Prostate gland (tissue), 2 donors: ENCODE data around the gene DUSP28. TPM values are rescaled to one million over a fixed set of nuclear protein-coding genes. Genes with fewer than 3 reads are reported as not detected.
A peak's percentile ranks its signal among the peaks of the same experiment; 100 is the strongest.

ENCODE experiments used
- DNase-seq: peaks from one replicate; pipeline ENCODE4 v3.0.0-alpha.2; 2019; ENCODE audit warnings: low spot score
- H3K27ac ChIP-seq, 2 donors: fragments of 200-600 bp; sonication (generic); 2 replicates each; pipeline ENCODE4 v1.5.1; 2017 to 2019
- H3K27me3 ChIP-seq: fragments of 200-600 bp; sonication (generic); replicated peaks from 2 replicates; pipeline ENCODE4 v1.5.1; 2019; ENCODE audit not compliant: insufficient read depth
- H3K36me3 ChIP-seq, 2 donors: fragments of 200-600 bp; sonication (generic); 1 replicate in 1 of 2; 2 replicates in 1 of 2; pipeline versions ENCODE4 v1.5.1 to v1.8.1; 2017 to 2019
- H3K4me1 ChIP-seq: fragments of 200-600 bp; sonication (generic); replicated peaks from 2 replicates; pipeline ENCODE4 v1.5.1; 2019
- H3K4me3 ChIP-seq, 2 donors: fragments of 200-600 bp; sonication (generic); 2 replicates each; pipeline ENCODE4 v1.5.1; 2017 to 2019
- H3K9me3 ChIP-seq: fragments of 200-600 bp; sonication (generic); 2 replicates; pipeline ENCODE4 v1.5.1; 2017
- CTCF ChIP-seq, 4 experiments: fragments of 200-600 bp in 2 of 4; fragments of 450-650 bp in 2 of 4; sonication (generic) in 2 of 4; IDR thresholded peaks; 1 replicate in 3 of 4; 2 replicates in 1 of 4; pipeline ENCODE4 v1.5.1; 2016 to 2019; ENCODE audit warnings: antibody characterized with exemption in 4 of 4, mild to moderate bottlenecking in 2 of 4, moderate library complexity in 2 of 4
- POLR2A ChIP-seq: fragments of 450-650 bp; IDR thresholded peaks from one replicate; pipeline ENCODE4 v1.6.1; 2016; ENCODE audit warnings: antibody characterized with exemption, mild to moderate bottlenecking
- POLR2AphosphoS5 ChIP-seq: sonication (generic); formaldehyde crosslinking; IDR thresholded peaks from one replicate; pipeline ENCODE4 v1.6.1; 2017; ENCODE audit warnings: antibody characterized with exemption
- WGBS: methylation state at CpG from one replicate; pipeline ENCODE4 v1.1.5; 2018; 5-methylcytosine and 5-hydroxymethylcytosine counted together
- intact Hi-C: fragments of 100-400 bp; cut with DNase I; formaldehyde crosslinking; loops from one replicate; pipeline ENCODE4 v1.14.2; 2022
- total RNA-seq, 2 donors: library from RNA; depleted of rRNA; stranded (reverse); fragments of >200 nt; gene quantifications; one replicate each; pipeline ENCODE4 v1.1.0, GENCODE V29; 2016

The DUSP28 gene
- total RNA-seq: 10 to 100 TPM; 18.4 to 18.6 TPM

- H3K4me1 ChIP-seq: peaks cover 15% of the 10 kb centered on the region
- H3K27ac ChIP-seq: peak within 1 kb of the TSS; percentile 98 to 100
- H3K9me3 ChIP-seq: no peaks in the 10 kb centered on the region
- H3K4me3 ChIP-seq: peak within 1 kb of the TSS; percentile 71 to 92
- peak; percentile 95 for TF ChIP-seq POLR2A
- peak; percentile 90 for TF ChIP-seq POLR2AphosphoS5
- TF ChIP-seq CTCF (IDR thresholded peaks at IDR 0.05): peak in 2 of 4 experiments; percentile 9 to 11
- intact Hi-C loops: loop anchor here (2.0 to 10.0 kb wide), 2 partner anchors 27 to 105 kb away; partner anchors contain the start of gene CAPN10
- no peaks in the 10 kb centered on the region for H3K36me3 ChIP-seq
- no peaks in the 10 kb centered on the region for H3K27me3 ChIP-seq
- DNase-seq: peak; percentile 88
- under 1% methylated on average over 27 of the region's 39 CpGs for WGBS
Observed at GRCh38 chr2:240560084-240560479, at the start of gene DUSP28. Gene DUSP28 (plus strand): TSS chr2:240560357. CDS start chr2:240560685, 328 bp downstream.

- WGBS: 90% methylated on average over 12 of the region's 12 CpGs
- H3K36me3 ChIP-seq: no peaks in the 10 kb centered on the region
- H3K27ac ChIP-seq: no peak overlapping the region
- no peaks in the 10 kb centered on the region for H3K4me1 ChIP-seq
- TF ChIP-seq POLR2A: no peak
- no peak for TF ChIP-seq POLR2AphosphoS5
- TF ChIP-seq CTCF (IDR thresholded peaks at IDR 0.05): no peak
- no peak overlapping the region for H3K4me3 ChIP-seq
- H3K27me3 ChIP-seq: no peaks in the 10 kb centered on the region
- H3K9me3 ChIP-seq: no peaks in the 10 kb centered on the region
- intact Hi-C loops: loop anchor here (10.0 kb wide), 1 partner anchor 194 kb away; no protein-coding TSS in a partner anchor
- DNase-seq: no peak
Observed at GRCh38 chr2:240510513-240511210, 49.5 kb upstream of the DUSP28 start.

- intact Hi-C loops: loop anchor here (10.0 kb wide), 1 partner anchor 193 kb away; no protein-coding TSS in a partner anchor
- TF ChIP-seq POLR2A: no peak
- WGBS: 95% methylated on average over 31 of the region's 31 CpGs
- DNase-seq: no peak
- no peaks in the 10 kb centered on the region for H3K4me1 ChIP-seq
- H3K36me3 ChIP-seq: no peaks in the 10 kb centered on the region
- no peak overlapping the region for H3K27ac ChIP-seq
- no peaks in the 10 kb centered on the region for H3K27me3 ChIP-seq
- H3K9me3 ChIP-seq: no peaks in the 10 kb centered on the region
- H3K4me3 ChIP-seq: no peak overlapping the region
Observed at GRCh38 chr2:240511351-240512108, 48.6 kb upstream of the DUSP28 start.

GRCh38 chr2:240512109-240512485, 48.1 kb upstream of the DUSP28 start:
- no peaks in the 10 kb centered on the region for H3K27me3 ChIP-seq
- DNase-seq: no peak
- H3K4me3 ChIP-seq: no peak overlapping the region
- TF ChIP-seq POLR2AphosphoS5: no peak
- no peak for TF ChIP-seq CTCF (IDR thresholded peaks at IDR 0.05)
- no peak for TF ChIP-seq POLR2A
- H3K27ac ChIP-seq: no peak overlapping the region
- H3K4me1 ChIP-seq: no peaks in the 10 kb centered on the region
- 88% methylated on average over 11 of the region's 11 CpGs for WGBS
- no peaks in the 10 kb centered on the region for H3K36me3 ChIP-seq
- intact Hi-C loops: loop anchor here (10.0 kb wide), 1 partner anchor 193 kb away; no protein-coding TSS in a partner anchor
- no peaks in the 10 kb centered on the region for H3K9me3 ChIP-seq
